H1 (cell line): ENCODE measurements around the gene FAR2. TPM values are rescaled to one million over a fixed set of nuclear protein-coding genes. Genes with fewer than 3 reads are reported as not detected.

Experiments
- CEBPB ChIP-seq: IDR thresholded peaks from 2 replicates; pipeline ENCODE4 v1.6.1; 2012; ENCODE audit warnings: low read depth, low read length
- CHD7 ChIP-seq: fragments of 300-600 bp; sonication (generic); IDR thresholded peaks from 2 replicates; pipeline ENCODE4 v1.7.1; 2012; ENCODE audit warnings: low read length, moderate library complexity, mild to moderate bottlenecking, inconsistent platforms; ENCODE audit not compliant: insufficient replicate concordance
- HDAC2 ChIP-seq, 2 experiments: fragments of 300-600 bp in 1 of 2; sonication (generic) in 1 of 2; IDR thresholded peaks; 2 replicates each; pipeline ENCODE4 v1.6.1; 2011 to 2012; ENCODE audit warnings: low read depth in 2 of 2, low read length in 2 of 2, mild to moderate bottlenecking in 2 of 2, moderate library complexity in 2 of 2, borderline replicate concordance in 1 of 2, inconsistent platforms in 1 of 2
- SUZ12 ChIP-seq: fragments of 200-600 bp; sonication (generic); IDR thresholded peaks from 2 replicates; pipeline ENCODE4 v1.6.1; 2012; ENCODE audit warnings: mild to moderate bottlenecking, inconsistent platforms, low read length, moderate library complexity, mixed read lengths
- polyA plus RNA-seq, 7 experiments: library from polyadenylated mRNA; depleted of rRNA in 3 of 7; stranded (reverse) in 5 of 7; unstranded in 2 of 7; fragments of >200 nt in 5 of 7; fragments of 200-250 nt in 2 of 7; gene quantifications; 1 replicate in 5 of 7; 2 replicates in 1 of 7; 4 replicates in 1 of 7; pipeline versions ENCODE4 v1.2.1 to v1.2.3, GENCODE V29; 2011 to 2013; ENCODE audit warnings: missing spikeins in 2 of 7, mixed read lengths in 2 of 7
- total RNA-seq: library from RNA; stranded (reverse); fragmentation: NEBNext Ultra II Directional; extraction: Animal tissue kit (Norgen Biotek cat#: 25700); gene quantifications from 2 replicates; pipeline ENCODE4 v1.2.1, GENCODE V29; 2021

Gene FAR2
- total and polyA plus RNA-seq, 2 of the 8 experiments (the other 6 are each of a cell fraction or from before 2014, with no cell fraction given) = 24.0 to 24.1 TPM

- TF ChIP-seq CHD7 (no peak), CEBPB (no peak), HDAC2 (IDR thresholded peaks at IDR 0.05; ENCODE audit: borderline replicate concordance in 1 of 2, low read depth in 2 of 2, low read length in 2 of 2) (no peak), SUZ12 (no peak)
These were observed 59.0 kb downstream of the FAR2 start (continued) for GRCh38 chr12:29208060-29208459.
